Thoracic aorta (tissue), 2 donors: ENCODE data around the gene LMX1A. TPM values are rescaled to one million over a fixed set of nuclear protein-coding genes. Genes with fewer than 3 reads are reported as not detected.

Experiments used
- ATAC-seq: fragments of 150-250 bp; one replicate; pipeline ENCODE4 v1.8.0; 2017; ENCODE audit warnings: low read depth; ENCODE audit not compliant: insufficient number of reproducible peaks, low FRiP score
- DNase-seq: peaks from one replicate; pipeline ENCODE4 v3.0.0-alpha.2; 2020; ENCODE audit warnings: low spot score
- H3K27ac ChIP-seq, 2 donors: fragments of 200-600 bp; sonication (generic); 1 replicate in 1 of 2; 2 replicates in 1 of 2; pipeline ENCODE4 v1.5.1; 2016; ENCODE audit warnings: mild to moderate bottlenecking in 2 of 2, moderate library complexity in 2 of 2
- H3K27me3 ChIP-seq: fragments of 200-600 bp; sonication (generic); replicated peaks from 2 replicates; pipeline ENCODE4 v1.6.0; 2016; ENCODE audit warnings: mild to moderate bottlenecking; ENCODE audit not compliant: insufficient read depth
- H3K36me3 ChIP-seq: fragments of 200-600 bp; sonication (generic); one replicate; pipeline ENCODE4 v1.5.1; 2016
- H3K4me1 ChIP-seq, 2 donors: fragments of 200-600 bp; sonication (generic); 1 replicate in 1 of 2; 2 replicates in 1 of 2; pipeline versions ENCODE4 v1.5.1 to v1.6.0; 2016; ENCODE audit warnings: low read depth in 2 of 2, mild to moderate bottlenecking in 1 of 2; ENCODE audit not compliant: control insufficient read depth in 1 of 2
- H3K4me3 ChIP-seq: fragments of 200-600 bp; sonication (generic); 2 replicates; pipeline ENCODE4 v1.5.1; 2016; ENCODE audit warnings: mild to moderate bottlenecking
- H3K9me3 ChIP-seq: fragments of 200-600 bp; sonication (generic); 2 replicates; pipeline ENCODE4 v1.5.1; 2016
- CTCF ChIP-seq: fragments of 200-600 bp; sonication (generic); IDR thresholded peaks from one replicate; pipeline ENCODE4 v1.5.1; 2019; ENCODE audit warnings: antibody characterized with exemption
- total RNA-seq, 2 donors: library from RNA; depleted of rRNA; stranded (reverse); fragments of >200 nt; gene quantifications; one replicate each; pipeline versions ENCODE4 v1.1.0 to v1.2.3, GENCODE V29; 2016

LMX1A gene
- total RNA-seq, 2 donors from 2014 or later: 0.68 TPM; not detected in 1

GRCh38 chr1:165296205-165296604, 60.3 kb downstream of the LMX1A start:
- DNase-seq (no peak), ATAC-seq (no peak)
- TF ChIP-seq CTCF: no peak
- H3K9me3 ChIP-seq: no peaks in the 10 kb centered on the region
- H3K27me3 ChIP-seq: no peaks in the 10 kb centered on the region
- H3K27ac ChIP-seq: no peak overlapping the region
- no peak overlapping the region for H3K4me3 ChIP-seq
- H3K36me3 ChIP-seq: no peaks in the 10 kb centered on the region
- H3K4me1 ChIP-seq: no peaks in the 10 kb centered on the region

- Histone ChIP-seq H3K27me3 (no peaks in the 10 kb centered on the region), H3K4me1 (no peaks in the 10 kb centered on the region), H3K36me3 (no peaks in the 10 kb centered on the region), H3K4me3 (no peak overlapping the region), H3K9me3 (no peaks in the 10 kb centered on the region), H3K27ac (no peak overlapping the region)
- ATAC-seq (no peak), DNase-seq (no peak)
- TF ChIP-seq CTCF: no peak
Observed at GRCh38 chr1:165290148-165290547, 66.4 kb downstream of the LMX1A start.

- Histone ChIP-seq H3K36me3 (no peaks in the 10 kb centered on the region), H3K4me3 (no peak overlapping the region), H3K9me3 (no peaks in the 10 kb centered on the region), H3K4me1 (no peaks in the 10 kb centered on the region), H3K27me3 (no peaks in the 10 kb centered on the region), H3K27ac (no peak overlapping the region)
- no peak for TF ChIP-seq CTCF
- ATAC-seq (no peak), DNase-seq (no peak)
Observed at GRCh38 chr1:165289556-165289955, 67.0 kb downstream of the LMX1A start.

GRCh38 chr1:165288350-165289120, 68.0 kb downstream of the LMX1A start:
- no peak overlapping the region for H3K4me3 ChIP-seq
- no peak overlapping the region for H3K27ac ChIP-seq
- no peak for TF ChIP-seq CTCF
- no peaks in the 10 kb centered on the region for H3K27me3 ChIP-seq
- ATAC-seq: no peak
- no peaks in the 10 kb centered on the region for H3K36me3 ChIP-seq
- DNase-seq: no peak
- H3K4me1 ChIP-seq: no peaks in the 10 kb centered on the region
- H3K9me3 ChIP-seq: no peaks in the 10 kb centered on the region

GRCh38 chr1:165287781-165288180, 68.7 kb downstream of the LMX1A start:
- Histone ChIP-seq H3K27me3 (no peaks in the 10 kb centered on the region), H3K27ac (no peak overlapping the region), H3K9me3 (no peaks in the 10 kb centered on the region), H3K36me3 (no peaks in the 10 kb centered on the region), H3K4me3 (no peak overlapping the region), H3K4me1 (no peaks in the 10 kb centered on the region)
- no peak for DNase-seq
- no peak for TF ChIP-seq CTCF
- ATAC-seq: no peak
